ENCODE measurements around the gene DOK7. TPM values are rescaled to one million over a fixed set of nuclear protein-coding genes. Genes with fewer than 3 reads are reported as not detected.

The DOK7 gene
- total RNA-seq, 1 experiment from 2014 or later, result 0.26 TPM

DNA sequence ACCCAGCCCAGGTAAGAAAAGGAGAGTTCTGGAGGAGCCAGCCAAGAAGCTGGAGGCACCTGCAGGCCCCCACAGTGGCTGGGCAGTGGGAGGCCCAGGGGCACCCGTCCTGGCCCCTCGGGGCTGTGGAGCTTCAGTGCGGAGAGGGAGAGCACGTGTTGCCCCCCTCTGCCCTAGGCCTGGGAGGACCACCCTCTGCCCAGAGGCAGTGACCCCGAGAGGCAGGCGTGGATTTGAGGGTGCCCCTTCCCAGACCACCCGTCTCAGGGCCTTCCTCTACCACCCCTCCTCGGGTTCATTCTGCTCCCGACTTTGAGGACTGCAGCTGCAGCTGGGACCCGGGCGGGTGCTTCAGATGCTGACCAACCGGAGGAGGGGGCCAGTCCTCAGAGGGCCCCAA lies 33.5 kb upstream of the DOK7 start:
- no peaks in the 10 kb centered on the region for H3K27me3 ChIP-seq (ENCODE audit: insufficient read depth, low read length)
- H4K5ac ChIP-seq (ENCODE audit: insufficient read length, low read depth, low read length), result no peak overlapping the region
- H3K27me3 Mint-ChIP-seq (ENCODE audit: low read depth), result no peaks in the 10 kb centered on the region
- no peak overlapping the region for H2AFZ ChIP-seq (ENCODE audit: low read length)
- H2BK5ac ChIP-seq (ENCODE audit: insufficient read length, low read length), result no peak overlapping the region
- no peak overlapping the region for H3K4me2 ChIP-seq (ENCODE audit: insufficient read depth, insufficient read length, low read length)
- no peak overlapping the region for H3K27ac Mint-ChIP-seq
- H3K4me1 ChIP-seq (ENCODE audit: insufficient read depth, low read length), result no peaks in the 10 kb centered on the region
- H4K8ac ChIP-seq (replicated peaks; ENCODE audit: insufficient read length, low read depth, low read length), result no peak overlapping the region
- no peaks in the 10 kb centered on the region for H3K9me3 Mint-ChIP-seq
- WGBS (ENCODE audit: extremely low coverage, insufficient read length, low lambda C conversion rate), result no CpG with 5 or more reads among the region's 12 CpGs
- no peaks in the 10 kb centered on the region for H3K79me2 ChIP-seq (ENCODE audit: insufficient read depth, low read length)
- no peaks in the 10 kb centered on the region for H3K9me3 ChIP-seq (ENCODE audit: control insufficient read depth, low read depth, low read length)
- no peaks in the 10 kb centered on the region for H4K20me1 ChIP-seq (ENCODE audit: control insufficient read depth, insufficient read depth, insufficient read length)
- no peak overlapping the region for H4K91ac ChIP-seq (ENCODE audit: insufficient read length, low read depth, low read length)
- no peak overlapping the region for H3K4ac ChIP-seq (ENCODE audit: low read depth, low read length)
- DNase-seq, result no peak
- TF ChIP-seq, protein P1, sequence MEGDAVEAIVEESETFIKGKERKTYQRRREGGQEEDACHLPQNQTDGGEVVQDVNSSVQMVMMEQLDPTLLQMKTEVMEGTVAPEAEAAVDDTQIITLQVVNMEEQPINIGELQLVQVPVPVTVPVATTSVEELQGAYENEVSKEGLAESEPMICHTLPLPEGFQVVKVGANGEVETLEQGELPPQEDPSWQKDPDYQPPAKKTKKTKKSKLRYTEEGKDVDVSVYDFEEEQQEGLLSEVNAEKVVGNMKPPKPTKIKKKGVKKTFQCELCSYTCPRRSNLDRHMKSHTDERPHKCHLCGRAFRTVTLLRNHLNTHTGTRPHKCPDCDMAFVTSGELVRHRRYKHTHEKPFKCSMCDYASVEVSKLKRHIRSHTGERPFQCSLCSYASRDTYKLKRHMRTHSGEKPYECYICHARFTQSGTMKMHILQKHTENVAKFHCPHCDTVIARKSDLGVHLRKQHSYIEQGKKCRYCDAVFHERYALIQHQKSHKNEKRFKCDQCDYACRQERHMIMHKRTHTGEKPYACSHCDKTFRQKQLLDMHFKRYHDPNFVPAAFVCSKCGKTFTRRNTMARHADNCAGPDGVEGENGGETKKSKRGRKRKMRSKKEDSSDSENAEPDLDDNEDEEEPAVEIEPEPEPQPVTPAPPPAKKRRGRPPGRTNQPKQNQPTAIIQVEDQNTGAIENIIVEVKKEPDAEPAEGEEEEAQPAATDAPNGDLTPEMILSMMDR (conservative IDR thresholded peaks at IDR 0.05), result no peak
- H3K27ac ChIP-seq (ENCODE audit: insufficient read length, low read depth, low read length), result no peak overlapping the region
- no peak overlapping the region for H2BK15ac ChIP-seq (ENCODE audit: low read depth, low read length)
- no peaks in the 10 kb centered on the region for H3K79me1 ChIP-seq (ENCODE audit: insufficient read depth, low read depth, low read length, poor library complexity, severe bottlenecking)
- H3K18ac ChIP-seq (ENCODE audit: insufficient read length, low read depth, low read length), result no peak overlapping the region
- H2AK5ac ChIP-seq (ENCODE audit: insufficient read length, low read length), result no peak overlapping the region
- H3K9ac ChIP-seq (ENCODE audit: extremely low read depth, insufficient read length, low read length), result no peak overlapping the region
- peaks cover under 1 to 4% of the 10 kb centered on the region in 2 experiments; a peak in 3 of 4 replicates for H3K4me1 Mint-ChIP-seq
- H3K23ac ChIP-seq (ENCODE audit: insufficient read length, low read depth, low read length), result no peak overlapping the region
- no peak overlapping the region for H3T11ph ChIP-seq (ENCODE audit: low read length)
- H2BK20ac ChIP-seq (ENCODE audit: low read depth, low read length, poor library complexity, severe bottlenecking), result no peak overlapping the region
- H2BK12ac ChIP-seq (ENCODE audit: insufficient read length, low read depth, low read length), result no peak overlapping the region
- no peaks in the 10 kb centered on the region for H3K23me2 ChIP-seq (ENCODE audit: insufficient read length, low read depth, low read length, poor library complexity, severe bottlenecking)
- no peak overlapping the region for H3K56ac ChIP-seq (ENCODE audit: insufficient read length, low read depth, low read length)
- peaks cover 3 to 8% (median 6%) of the 10 kb centered on the region in 3 experiments; a peak in 4 of 7 replicates for H3K36me3 Mint-ChIP-seq (ENCODE audit: insufficient read depth in 1 of 3, low read depth in 3 of 3)
- no peak overlapping the region for H2BK120ac ChIP-seq (ENCODE audit: low read depth, low read length, poor library complexity, severe bottlenecking)
- no peak overlapping the region for H3K4me3 Mint-ChIP-seq
- no peak overlapping the region for H3K14ac ChIP-seq (ENCODE audit: insufficient read depth, low read length)

Data from H9 (cell line).